NCI-H2196 (cell line): Measurements from ENCODE around the gene HMGN2.

Experiments
- DNase-seq: peaks from one replicate; lab custom pipeline; 2025; ENCODE audit not compliant: unreplicated experiment; lab: John Stamatoyannopoulos, UW

Gene HMGN2

DNA sequence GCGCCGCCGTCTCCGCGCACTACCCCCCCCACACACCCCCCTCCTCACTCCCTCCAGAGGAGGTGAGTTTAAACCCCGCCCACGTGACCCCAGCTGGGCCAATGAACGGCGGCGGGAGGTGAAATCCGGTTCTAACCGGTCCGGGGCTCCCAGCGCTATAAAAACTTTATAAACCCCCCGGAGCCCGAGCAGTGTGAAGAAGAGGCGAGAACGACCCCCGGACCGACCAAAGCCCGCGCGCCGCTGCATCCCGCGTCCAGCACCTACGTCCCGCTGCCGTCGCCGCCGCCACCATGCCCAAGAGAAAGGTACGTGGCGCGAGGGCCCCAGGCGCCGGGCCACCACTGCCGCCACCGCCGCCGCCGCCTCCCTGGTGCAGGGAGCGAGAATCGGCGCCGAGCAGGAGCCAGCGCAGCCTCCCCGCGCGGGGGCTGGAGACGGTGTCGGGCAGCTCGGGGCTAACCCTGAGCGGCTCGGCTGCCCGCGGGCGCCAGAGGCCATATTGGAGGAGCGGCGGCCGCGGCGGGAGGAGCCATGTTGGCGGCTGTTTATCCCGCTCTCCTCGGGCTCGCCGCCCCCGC lies at the start of gene HMGN2:
HMGN2 (plus strand) TSS at position 121 of the 581 bp plus-strand sequence; CDS start at position 294, 173 bp downstream.
- DNase-seq: peak; percentile 95

DNA sequence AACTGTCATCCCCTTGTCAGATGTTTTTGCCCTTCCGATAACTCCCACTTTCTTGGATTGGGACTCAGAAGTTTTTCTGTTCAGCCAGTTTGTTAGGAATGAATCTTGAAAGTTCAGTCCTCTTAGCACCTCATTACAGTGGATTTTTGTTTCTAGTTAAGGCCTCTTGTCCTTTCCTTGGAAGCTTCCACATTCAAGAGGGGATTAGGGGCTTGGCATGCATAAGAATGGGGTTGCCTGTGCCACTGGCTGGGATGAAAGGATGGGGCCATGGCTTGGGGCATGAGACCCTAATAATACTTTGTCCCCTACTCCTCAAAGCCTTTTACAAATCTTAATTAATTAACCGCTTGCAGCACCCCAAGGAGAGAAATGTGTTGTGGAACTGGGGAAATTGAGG lies 42.5 kb upstream of the HMGN2 start:
- no peak for DNase-seq

DNA sequence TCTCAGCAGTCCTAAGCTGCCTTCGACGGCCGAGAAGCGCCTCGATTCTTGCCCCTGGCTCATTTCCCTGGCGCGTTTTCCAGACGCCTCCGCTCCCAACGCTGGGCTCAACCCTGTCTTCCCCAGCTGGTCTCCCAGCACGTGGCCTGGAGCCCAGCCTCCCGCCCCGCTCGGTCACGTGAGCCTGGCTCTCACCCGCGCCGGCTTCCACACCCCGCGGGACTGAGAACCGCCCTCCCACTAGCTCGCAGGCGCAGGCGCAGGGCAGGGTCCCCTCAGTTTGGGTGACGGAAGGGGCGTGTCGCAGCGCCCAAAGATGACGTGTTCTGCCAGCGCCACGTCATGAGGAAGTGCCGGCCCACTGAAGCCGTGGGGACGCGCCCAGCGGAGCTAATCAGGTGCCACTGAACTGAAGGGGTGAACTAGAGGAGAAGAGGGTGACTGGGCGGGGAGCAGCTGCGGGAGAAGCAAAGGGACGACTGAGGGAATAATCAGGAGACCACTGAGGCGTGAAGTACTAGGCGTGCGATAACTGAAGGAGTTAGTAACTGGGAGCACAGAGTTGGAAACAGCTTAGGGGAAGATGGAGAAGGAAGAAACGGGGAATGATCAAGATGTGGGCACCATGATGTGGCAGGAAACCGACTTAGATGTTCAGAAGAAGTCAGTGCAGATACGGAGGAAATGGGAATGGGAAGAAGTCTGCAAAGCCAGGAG lies 40.1 kb upstream of the HMGN2 start, which contains the start of gene DHDDS:
DHDDS (plus strand) TSS at position 343 of the 717 bp plus-strand sequence. CDS start 625 bp downstream, outside the sequence.
- peak; percentile 99 for DNase-seq

DNA sequence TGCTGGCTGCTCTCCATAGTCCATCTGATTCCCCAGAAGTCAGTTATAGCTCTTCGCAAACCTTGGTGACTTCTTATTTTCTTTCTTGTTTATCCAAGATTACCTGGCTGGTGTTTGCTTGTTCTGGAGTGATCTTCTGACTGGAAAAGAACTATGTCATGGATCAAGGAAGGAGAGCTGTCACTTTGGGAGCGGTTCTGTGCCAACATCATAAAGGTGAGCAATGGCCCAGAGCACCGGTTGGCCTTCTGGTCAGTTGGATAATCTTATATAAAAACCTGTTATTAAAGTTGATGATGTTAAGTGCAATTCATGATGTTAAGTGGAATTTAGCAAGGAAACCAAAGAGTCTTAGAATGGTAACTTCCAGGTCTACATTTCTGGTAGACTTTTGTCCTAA lies 39.4 kb upstream of the HMGN2 start:
- no peak for DNase-seq

DNA sequence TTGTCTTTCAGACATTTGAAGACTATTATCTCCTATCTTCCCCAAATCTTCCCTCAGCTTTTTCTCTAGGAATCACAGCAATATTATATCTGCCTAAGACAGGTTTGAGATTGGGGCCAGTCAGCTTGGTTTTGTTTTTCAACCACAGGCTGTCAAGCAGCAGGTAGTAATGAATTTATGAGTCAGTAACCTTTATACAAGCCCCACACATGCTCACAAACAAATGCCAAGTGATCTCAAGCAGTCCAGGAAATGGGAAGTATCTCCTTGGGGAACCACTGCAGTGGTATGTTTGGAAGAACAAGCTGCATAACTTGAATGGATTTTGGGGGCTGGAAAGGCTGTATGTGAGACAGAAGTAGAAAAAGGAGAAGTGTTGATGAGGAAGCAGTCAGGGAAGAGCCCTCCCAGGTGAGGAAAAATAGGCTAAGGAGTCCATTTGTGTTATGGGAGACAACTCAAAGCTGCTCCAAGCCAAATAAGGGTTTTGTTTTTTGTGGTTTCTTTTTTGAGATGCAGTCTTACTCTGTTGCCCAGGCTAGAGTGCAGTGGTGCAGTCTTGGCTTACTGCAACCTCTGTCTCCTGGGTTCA lies 38.0 kb upstream of the HMGN2 start:
- DNase-seq: no peak

DNA sequence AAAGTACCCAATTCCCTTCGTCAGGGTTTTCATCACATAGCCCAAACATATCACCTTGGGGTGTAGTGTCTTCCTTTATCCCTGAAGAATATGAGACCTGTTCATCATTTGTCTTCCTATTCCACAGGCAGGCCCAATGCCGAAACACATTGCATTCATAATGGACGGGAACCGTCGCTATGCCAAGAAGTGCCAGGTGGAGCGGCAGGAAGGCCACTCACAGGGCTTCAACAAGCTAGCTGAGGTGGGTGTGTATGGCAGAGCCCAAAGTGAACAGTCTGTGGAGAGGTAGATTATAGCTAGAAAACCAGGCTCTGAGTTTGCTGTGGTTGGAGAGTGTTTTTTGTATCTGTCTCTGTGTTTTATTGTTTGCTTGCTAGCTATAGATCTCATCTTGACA lies 34.2 kb upstream of the HMGN2 start:
- no peak for DNase-seq

DNA sequence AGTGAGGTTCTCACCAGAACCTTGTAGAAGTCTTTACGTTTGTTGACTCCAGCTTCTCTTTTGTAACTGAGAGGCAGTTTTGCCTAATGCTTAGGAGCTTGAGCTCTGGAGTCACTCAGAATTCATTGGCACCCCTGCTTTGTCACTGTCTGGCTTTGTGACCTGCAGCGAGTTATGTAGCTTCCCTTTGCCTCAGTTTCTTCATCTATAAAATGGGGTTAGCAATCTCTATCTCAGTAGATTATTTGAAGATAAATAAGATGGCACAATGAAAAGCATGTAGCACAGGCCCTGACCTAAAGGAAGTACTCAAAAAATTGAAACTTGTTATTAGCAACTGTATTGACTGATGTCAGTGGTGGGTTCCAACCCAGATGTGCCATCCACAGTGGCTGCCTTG lies 32.0 kb upstream of the HMGN2 start:
- no peak for DNase-seq

DNA sequence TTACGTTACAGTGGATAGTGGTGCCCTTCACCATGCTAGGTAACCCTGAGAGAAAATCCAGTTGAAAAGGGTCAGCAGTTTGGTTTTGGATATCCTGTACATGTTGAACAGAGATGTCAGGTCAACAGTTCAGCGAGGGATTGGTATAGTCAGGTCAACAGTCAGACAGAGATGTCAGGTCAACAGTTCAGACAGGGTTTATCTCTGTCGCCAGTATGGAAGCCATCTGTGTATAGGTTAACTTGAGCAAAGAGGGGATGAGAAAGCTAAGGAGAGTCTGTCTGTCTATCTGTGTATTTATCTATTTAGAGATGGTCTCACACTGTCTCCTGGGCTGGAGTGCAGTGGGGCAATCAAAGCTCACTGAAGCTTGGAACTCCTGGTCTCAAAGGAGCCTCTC lies 22.4 kb upstream of the HMGN2 start:
- DNase-seq: no peak

DNA sequence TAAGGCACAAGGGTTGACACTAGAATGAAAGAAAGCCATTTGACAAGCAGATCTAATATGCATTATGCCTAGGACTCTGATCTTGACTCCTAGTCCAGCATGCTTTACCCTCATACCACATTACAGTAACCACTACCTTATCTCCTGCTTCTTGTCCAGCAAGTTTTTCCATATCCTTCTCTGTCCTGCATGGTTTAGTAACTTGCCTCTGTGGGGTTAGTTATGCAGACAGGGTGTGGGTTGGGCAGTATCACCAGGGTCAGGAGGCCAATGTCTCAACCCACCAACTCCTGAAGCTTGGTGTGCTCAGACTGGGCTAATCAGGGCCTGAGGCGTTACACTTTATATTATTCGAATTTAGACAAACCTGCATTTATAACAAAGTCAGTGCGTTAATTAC lies 21.3 kb upstream of the HMGN2 start:
- DNase-seq: no peak

DNA sequence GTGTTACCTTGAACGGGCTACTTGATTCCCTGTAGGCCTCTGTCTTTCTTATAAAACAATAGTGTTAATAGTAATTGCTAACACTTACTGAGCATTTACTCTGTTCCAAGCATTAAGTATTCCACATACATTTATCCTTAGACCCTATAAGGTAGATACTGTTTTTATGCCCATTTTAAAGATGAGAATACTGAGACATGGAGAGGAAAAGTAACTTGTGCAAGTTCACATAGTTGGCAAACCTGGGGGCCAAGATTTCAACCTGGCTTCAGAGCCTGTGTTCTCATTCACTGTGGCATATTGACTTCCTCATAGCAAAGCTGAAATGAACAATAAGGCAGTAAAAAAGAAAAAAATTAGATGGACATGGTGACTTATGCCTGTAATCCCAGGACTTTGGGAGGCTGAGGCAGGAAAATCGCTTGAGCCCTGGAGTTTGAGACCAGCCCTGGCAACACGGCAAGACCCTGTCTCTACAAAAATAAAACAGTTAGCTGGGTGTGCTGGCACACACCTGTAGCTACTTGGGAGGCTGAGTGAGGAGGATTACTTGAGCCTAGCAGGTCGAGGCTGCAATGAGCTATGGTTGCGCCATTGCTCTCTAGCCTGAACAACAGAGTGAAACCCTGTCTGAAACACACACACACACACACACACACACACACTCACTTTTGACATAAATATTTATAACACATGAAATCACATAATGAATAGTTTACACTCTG lies 19.6 kb upstream of the HMGN2 start:
- DNase-seq: no peak

DNA sequence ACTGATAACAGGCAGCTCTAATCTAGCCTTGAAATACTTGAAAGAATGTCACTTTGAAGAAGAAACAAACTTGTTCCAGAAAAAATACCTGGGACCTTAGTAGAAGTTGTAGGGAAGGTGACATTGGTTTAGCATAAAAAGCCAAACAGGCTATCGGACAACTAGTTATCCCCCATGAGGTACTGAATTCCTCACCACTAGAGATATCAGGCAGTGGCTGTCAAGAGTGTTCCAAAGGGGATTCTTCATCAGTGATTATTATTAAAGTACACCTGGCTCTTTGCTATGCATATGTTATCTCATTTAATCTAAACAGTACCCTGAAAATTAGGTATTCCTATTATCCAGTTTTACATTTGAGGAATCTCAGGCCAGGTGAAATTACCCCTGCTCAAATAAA lies 13.1 kb upstream of the HMGN2 start:
- DNase-seq: no peak

DNA sequence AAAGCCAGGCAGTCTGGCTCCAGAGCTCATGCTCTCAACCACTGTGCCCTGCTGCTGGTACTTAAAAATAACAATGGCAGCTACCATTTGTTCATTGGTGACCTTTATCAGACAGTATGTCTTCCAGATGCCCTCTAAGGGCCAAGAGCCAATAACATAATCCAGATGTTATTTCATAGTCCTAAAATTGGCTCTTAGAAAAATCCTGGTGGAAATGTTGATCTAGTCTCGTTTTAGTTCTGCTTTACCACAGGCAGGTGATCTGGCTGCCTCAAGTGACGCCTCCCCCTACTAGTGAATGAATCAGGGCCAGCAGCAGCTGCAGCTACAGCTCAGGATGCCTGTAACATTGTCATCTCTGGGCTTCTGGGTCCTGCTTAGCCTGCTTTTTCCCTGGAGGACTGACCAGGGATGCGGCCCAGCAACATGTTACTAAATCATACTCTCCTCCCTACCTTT lies 12.6 kb upstream of the HMGN2 start:
- peak; percentile 70 for DNase-seq

DNA sequence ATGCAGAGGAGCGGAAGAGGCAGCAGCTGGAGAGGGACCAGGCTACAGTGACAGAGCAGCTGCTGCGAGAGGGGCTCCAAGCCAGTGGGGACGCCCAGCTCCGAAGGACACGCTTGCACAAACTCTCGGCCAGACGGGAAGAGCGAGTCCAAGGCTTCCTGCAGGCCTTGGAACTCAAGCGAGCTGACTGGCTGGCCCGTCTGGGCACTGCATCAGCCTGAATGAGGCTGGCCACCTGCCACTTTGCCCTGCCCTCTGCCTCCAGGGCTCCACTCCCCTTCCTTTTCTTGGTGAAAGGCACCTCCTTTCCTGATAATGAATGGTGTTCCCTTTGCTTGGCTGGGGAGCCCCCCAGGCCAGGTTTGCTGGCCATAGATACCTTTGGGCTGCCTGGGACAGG lies 3.3 kb upstream of the HMGN2 start:
- DNase-seq: no peak

DNA sequence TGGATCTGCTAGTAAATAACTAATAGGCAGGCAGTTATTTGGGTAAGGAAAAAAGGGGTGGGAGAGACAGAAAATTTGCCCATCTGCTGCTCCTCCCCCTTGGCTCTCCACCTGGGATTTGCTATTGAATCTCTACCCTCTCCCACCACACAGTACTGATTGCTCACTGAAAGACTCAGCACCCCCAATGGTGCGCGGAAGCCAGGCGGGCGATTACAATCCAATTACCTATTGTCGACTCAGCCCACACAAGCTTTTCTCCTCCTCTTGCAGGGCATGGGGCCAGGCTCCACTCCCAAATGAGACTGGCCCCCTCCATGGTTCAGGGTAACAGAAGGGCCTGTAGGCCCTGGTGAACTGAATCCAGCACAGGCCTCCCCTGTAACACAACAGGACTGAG lies 2.7 kb upstream of the HMGN2 start:
- no peak for DNase-seq

DNA sequence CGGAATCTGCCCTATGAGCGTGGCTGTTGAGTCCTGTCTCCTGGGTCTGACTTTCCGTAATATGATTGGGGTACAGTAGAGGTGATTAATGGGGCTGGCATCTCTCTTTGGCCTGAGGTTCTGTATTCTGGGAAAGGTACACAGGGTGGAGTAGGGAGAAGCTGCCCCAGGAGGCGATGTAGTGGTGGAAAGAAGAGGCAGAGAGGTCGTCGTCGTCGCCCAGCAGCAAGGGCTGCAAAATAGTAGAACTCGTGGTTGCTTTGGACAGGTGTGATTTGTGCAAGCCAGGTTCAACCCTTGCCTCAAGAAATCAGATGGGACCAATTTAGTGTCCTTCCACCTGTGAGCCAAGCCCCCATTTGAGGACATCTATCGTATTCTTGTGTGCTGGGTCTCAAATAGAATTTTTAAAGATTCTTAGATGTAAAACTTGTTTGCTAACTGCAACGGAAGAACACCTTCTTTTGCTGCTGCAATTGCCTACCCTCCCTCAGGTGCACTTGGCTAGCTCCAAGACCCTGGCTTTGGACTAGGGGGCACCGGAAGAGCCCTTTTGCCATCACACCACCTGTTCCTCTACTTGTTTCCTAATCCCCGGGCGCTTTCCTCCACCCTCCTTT lies 1.3 kb upstream of the HMGN2 start:
- DNase-seq: no peak

DNA sequence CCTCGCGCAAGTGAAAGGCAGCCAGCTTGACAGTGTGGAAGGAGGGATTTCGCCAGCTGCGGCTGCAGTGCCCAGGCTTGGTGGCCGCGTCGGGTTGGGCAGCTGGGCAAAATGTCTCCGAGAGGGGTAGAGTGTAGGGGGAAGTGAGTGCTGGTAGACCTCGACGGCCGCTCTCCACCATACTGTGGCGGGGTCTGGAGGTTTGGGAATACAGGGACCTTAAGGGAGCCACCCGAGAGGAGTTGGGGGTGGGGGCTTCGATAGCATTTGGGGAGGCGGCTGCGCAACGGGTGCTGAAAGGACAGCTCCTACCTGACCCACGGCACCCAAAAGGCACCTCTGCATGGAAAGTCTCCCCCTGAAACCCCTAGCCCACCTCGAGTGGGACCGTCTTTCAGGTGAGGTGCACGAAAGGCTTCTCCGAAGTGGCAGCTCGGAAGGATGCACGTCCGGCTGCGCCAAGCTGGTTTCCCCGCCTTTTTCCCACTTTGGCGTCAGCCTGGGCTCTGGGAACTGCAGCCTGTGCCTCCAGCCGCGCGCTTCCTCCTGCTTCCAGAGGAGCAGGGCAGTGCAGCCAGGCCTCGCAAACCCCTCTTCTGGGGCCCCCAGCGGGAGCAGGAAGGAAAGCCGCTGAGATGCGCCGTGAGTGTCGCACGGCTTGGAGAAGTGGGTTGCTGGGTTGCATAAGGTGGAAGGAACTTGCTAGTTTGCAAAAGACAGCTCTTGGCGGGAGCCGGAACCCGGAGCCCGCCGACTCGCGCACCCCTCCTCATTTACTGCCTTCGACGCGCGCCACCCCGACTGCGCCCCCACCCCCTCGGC lies 531 bp upstream of the HMGN2 start:
- peak; percentile 87 for DNase-seq

DNA sequence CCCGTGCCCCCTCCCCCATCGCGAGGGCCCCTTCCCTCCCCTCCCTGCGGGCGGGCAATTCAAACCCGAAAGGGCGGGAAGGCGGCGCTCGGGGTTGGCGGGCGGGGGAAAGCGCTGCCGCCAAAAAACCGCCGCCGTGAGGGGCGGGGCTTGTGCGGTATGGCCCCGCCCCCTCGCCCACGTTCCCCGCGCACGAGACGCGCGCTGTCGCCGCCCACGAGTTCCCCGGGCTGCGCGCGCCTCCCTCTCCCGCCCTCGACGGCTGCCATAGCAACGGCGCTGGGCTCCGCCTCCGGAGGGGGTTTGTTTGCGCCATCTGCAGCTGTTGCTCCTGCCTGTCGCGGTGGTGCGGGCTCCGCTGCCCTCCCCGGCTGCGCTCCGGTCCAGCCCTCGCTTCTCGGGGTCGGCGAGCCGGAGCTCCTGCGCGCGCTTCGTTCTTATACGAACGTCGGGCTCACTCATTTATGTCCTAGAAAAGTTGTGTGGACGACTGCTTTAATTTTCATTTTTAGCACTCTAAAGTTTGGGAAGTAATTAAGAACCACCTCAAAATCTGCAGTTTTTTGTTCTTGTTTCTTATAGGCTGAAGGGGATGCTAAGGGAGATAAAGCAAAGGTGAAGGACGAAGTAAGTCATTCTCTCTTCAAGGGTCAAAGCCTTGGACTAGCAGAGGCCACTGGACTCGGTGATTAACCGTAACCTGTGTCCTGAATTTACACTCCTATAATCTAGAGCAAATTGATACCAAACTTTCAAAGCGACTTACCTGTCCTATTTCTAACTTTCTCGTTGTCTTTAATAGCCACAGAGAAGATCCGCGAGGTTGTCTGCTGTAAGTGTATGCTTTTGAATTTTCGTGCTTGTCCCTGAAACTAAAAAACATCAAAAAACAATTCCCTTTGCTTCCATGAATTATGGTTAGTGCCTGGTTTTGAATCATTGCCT lies 933 bp downstream of the HMGN2 start:
- DNase-seq: peak; percentile 95

DNA sequence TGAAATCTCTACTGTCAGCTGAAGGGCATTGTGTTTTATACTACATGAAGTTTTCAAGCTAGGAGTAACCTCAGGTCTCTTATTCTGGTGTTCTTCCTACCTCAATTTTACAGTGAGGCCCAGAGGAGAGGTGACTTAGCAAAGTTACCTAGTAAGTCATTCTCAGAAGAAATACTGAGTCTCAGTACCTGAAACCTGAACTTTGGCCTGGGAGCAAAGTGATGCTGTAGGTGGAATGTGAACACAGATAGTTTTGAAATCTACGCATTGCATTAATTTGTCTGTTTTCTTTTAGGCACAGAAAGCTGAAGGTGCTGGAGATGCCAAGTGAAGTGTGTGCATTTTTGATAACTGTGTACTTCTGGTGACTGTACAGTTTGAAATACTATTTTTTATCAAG lies 2.6 kb downstream of the HMGN2 start:
- DNase-seq: no peak

DNA sequence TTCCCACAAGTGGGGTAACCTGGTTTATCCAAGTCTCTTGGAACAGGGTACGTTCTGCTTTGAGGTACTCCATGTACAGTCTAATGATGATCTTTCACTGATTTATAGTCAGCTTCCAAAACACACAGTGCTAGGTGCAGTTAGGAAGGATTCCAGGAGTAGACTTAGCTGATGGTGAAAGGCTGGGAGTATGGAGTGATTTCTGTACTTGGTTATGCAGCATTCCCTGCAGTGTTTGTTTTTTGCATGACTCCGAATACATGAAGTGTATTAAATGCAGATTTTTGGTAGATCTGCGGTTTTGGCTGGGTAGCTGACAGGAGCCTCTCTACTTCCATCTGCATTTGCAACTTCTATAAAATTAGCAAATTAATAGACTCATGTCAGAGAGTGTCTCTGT lies 3.7 kb downstream of the HMGN2 start:
- DNase-seq: no peak
